Measurements from ENCODE around the gene HSF5.

DNA sequence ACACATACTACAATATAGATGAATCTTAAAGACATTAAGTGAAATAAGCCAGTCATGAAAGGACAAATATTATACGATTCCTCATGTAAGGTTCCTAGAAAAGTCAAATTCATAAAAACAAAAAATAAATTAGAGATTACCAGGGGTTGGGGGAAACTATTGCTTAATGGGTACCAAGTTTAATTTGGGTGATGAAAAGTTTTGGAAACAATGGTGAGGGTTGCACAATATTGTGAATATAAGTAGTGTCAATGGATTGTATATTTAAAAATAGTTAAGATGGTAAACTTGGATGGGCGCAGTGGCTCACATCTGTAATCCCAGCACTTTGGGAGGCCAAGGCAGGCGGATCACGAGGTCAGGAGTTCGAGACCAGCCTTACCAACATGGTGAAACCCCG is 17.9 kb downstream of the HSF5 start:
- TF ChIP-seq RFX1 (IDR thresholded peaks at IDR 0.05) (no peak), KLF13 (CRISPR knock-in tag; IDR thresholded peaks at IDR 0.05) (no peak), ELF4 (CRISPR knock-in tag; IDR thresholded peaks at IDR 0.05; ENCODE audit: borderline replicate concordance) (no peak), POLR2A (IDR thresholded peaks at IDR 0.05; ENCODE audit: insufficient read depth in 1 of 2, low read depth in 2 of 2, low read length in 2 of 2) (no peak), ZNF616 (CRISPR knock-in tag; IDR thresholded peaks at IDR 0.05; ENCODE audit: low read depth) (no peak), TMF1 (CRISPR knock-in tag; IDR thresholded peaks at IDR 0.05; ENCODE audit: low read depth) (no peak), SIN3A (IDR thresholded peaks at IDR 0.05; ENCODE audit: borderline replicate concordance, low read depth, low read length) (no peak), REST (IDR thresholded peaks at IDR 0.05; ENCODE audit: borderline replicate concordance in 1 of 2, low read depth in 1 of 2, low read length in 2 of 2) (no peak), ZNF18 (CRISPR knock-in tag; IDR thresholded peaks at IDR 0.05; ENCODE audit: insufficient replicate concordance) (no peak), ZNF224 (CRISPR knock-in tag; IDR thresholded peaks at IDR 0.05) (no peak)
- TF ChIP-seq, protein P1, sequence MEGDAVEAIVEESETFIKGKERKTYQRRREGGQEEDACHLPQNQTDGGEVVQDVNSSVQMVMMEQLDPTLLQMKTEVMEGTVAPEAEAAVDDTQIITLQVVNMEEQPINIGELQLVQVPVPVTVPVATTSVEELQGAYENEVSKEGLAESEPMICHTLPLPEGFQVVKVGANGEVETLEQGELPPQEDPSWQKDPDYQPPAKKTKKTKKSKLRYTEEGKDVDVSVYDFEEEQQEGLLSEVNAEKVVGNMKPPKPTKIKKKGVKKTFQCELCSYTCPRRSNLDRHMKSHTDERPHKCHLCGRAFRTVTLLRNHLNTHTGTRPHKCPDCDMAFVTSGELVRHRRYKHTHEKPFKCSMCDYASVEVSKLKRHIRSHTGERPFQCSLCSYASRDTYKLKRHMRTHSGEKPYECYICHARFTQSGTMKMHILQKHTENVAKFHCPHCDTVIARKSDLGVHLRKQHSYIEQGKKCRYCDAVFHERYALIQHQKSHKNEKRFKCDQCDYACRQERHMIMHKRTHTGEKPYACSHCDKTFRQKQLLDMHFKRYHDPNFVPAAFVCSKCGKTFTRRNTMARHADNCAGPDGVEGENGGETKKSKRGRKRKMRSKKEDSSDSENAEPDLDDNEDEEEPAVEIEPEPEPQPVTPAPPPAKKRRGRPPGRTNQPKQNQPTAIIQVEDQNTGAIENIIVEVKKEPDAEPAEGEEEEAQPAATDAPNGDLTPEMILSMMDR (CRISPR knock-in tag; IDR thresholded peaks at IDR 0.05) = no peak

Measured in HepG2 (cell line).